HG03469 (cell line): ENCODE measurements around the gene EVC2.

ENCODE experiments used
- ATAC-seq: cut with Tn5 transposase; IDR thresholded peaks from one replicate; pipeline ENCODE4 v1.9.1; 2021; ENCODE audit warnings: mild to moderate bottlenecking, moderate library complexity, moderate number of reproducible peaks; ENCODE audit not compliant: unreplicated experiment

The EVC2 gene

DNA sequence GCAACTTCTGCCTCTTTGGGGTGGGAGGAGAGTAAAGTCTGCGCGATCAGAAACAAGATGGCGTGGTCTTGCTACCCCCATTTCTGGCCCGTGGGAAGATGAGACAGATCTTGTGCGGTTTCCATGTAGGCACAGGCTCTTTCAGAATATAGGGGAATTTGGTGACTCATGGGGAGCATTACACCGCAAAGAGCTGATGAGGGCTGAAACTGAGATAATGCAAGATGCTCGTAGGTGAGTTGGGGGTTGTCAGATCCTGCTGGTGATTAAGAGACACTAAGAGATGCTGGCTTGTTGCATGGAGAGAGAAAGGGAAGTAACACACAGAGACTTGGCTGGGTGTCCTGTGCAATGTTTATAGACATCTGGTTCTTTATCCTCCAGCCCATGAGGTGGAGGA, 4.2 kb upstream of the EVC2 start:
- ATAC-seq = no peak

- no peak for ATAC-seq
Measured at GRCh38 chr4:5711479-5712184, 3.3 kb upstream of the EVC2 start.

- no peak for ATAC-seq
Measured at GRCh38 chr4:5710961-5711478, 2.7 kb upstream of the EVC2 start, which contains the start of gene EVC. TSS of gene EVC (plus strand) at chr4:5711201. CDS start at chr4:5711381, 180 bp downstream.

DNA sequence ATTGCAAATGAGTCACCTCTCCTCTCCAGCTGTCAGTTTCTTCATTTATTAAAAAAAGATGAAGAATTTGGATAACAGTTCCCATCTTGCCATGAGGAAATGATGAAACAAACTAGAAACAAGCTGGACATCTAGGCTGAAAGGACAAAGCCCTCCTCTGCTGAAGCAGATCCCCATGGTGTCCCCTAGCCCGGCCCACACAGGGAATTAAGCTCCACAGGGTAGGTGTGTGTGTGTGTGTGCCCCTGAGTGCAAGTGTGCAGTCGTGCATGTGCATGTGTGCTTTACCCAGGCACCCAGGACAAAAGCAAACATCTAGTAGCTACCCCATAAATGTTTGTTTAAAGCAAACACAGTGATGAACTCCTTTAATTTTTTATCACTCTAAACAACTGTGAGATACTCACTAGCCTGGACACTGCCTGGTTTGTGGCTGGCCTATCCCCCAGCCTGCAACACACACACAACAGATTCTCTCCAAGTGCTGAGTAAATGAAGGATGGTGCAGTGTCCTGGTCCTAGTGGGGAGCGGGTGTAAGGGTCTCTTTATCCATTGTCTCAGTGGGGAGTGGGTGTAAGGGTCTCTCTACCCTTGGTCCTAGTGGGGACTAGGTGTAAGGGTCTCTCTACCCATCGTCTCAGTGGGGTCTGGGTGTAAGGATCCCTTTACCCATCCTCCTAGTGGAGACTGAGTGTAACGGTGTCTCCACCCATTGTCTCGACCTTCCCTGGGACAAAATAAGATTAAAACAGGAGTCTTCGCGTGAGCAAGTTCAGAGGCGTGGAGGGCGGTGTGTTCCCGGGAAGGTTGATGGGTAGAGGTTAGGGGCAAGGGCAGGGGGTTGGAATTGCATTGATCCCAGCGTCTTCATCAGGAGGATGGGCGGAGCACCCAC, 2.0 kb upstream of the EVC2 start:
- ATAC-seq = no peak

GRCh38 chr4:5709207-5709575, 832 bp upstream of the EVC2 start:
- ATAC-seq = no peak

GRCh38 chr4:5707778-5708448, 446 bp downstream of the EVC2 start:
- ATAC-seq = no peak

GRCh38 chr4:5707366-5707765, 993 bp downstream of the EVC2 start:
- ATAC-seq = no peak

DNA sequence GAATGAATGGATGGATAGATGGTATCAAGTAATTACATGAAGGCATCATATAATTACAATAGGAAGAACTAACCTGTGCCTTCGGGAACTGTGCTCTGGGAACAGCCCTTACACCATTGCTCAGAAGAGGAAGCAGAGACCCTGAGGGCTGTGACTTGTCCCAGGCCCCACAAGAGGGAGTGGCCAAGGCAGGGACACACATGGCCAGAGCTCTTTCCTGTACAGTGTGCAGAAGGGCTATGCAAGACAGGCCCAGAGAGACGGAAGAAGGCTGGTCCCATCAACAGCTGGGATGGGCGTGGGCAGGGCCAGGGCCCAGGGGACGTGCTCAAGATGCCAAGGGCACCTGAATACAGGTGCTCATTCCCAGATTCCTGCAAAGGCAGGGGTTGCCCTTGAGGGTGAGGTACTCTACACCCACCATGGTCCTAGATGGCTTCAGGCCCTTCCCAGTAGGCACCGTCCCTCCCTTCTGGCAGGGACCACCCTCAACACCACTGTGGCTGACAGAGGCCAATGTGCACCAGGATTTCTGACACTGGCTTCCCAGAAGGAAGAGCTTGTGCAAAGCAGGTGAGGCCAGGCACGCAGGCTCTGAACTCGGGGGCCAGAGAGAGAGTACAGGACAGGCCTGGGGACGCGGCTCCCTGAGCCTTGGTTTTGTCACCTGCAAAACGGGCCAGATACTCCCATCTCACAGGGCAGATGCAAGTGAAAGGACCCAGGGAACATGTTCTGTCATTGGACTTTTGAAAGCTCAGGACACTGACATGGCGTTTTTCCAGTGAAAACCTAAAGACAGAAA, 1.7 kb downstream of the EVC2 start:
- no peak for ATAC-seq

DNA sequence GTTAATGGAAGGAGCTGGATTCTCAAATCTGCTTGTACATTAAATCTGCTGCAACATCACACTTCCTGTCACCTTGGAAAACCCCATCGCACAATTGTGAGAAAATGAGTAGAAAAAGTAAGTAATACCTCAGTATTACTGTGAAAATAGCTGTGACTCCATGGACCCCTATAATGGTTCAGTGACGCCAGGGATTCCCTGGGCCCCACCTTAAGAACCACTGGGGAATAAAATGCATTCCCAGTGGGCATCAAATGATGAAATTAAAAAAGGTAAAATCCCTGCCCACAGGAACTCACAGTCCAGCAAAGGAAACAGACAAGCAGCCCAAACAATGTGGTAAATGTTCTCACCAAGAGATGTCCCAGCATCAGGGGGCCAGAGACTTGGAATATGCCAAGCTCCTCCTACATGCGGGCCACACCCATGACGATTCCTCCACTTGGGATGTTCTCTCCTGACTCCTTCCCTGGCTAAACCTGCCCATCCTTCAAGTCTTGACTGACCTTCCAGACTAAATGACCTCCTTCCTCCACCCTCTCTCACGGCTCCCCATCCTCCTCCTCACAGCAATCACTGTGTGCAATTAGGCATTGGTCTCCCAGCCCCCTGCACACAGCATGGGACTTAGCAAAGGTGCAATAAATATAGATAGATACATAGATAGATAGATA, 2.6 kb downstream of the EVC2 start:
- ATAC-seq = no peak

DNA sequence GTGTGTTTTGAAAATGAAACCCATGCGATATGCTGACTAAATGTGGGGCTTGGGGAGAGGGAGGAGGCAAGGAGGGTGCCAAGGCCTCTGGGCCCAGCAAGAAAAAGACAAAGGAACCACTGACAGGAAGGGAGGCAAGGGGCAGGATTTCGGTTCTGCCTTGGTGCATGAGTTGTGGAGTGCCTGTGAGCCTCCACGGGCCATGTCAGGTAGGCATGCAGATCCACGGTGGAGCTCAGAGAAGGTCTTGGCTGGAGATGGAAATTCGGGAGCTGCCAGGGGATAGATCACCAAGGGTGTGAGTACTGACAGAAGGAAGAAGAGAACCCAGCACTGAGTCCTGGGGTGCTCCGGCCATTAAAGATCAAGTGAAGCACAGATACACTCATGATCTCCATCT, 4.1 kb downstream of the EVC2 start:
- no peak for ATAC-seq

GRCh38 chr4:5703831-5704230, 4.5 kb downstream of the EVC2 start:
- ATAC-seq = no peak

DNA sequence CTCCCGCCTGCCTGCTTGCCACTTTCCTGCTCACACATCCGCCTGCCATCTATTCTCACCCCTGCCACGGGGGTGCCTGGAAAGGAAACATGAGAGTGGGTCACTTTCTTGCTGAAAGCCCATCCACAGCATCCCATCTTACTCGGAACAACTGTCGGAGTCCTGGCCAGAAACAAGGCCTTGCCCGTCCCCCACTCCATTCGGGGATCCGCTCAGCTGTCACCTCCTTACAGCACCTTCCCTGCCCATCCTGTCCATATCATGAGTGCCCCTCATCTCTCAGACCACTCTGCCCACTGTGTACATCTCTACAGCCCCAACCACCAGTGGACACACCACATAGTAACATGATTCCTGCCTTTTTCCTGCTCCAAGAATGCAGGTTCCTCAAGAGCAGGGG, 6.4 kb downstream of the EVC2 start:
- no peak for ATAC-seq

GRCh38 chr4:5700459-5700858, 7.9 kb downstream of the EVC2 start:
- no peak for ATAC-seq

DNA sequence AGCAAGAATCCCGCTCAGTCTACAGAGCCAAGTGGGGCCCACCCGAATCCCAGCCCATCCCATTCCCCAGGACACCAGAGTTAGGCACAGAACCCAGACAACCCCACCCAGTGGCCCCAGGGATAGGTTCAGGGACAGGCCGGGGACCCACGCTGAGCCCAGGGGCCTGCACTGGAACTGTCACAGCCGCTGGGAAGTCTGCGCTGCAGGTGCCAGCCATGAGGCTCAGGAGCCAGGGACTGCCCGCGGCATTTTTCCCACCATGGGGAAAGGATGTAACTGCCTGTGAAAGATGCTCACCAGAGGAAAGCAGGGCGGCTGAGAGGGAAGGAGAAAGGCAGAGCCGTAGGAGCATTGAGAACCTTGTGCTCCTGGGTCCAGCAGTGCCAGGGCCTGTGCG, 12.0 kb downstream of the EVC2 start:
- ATAC-seq = no peak

- ATAC-seq = no peak
Measured at GRCh38 chr4:5693871-5694270, 14.5 kb downstream of the EVC2 start.

DNA sequence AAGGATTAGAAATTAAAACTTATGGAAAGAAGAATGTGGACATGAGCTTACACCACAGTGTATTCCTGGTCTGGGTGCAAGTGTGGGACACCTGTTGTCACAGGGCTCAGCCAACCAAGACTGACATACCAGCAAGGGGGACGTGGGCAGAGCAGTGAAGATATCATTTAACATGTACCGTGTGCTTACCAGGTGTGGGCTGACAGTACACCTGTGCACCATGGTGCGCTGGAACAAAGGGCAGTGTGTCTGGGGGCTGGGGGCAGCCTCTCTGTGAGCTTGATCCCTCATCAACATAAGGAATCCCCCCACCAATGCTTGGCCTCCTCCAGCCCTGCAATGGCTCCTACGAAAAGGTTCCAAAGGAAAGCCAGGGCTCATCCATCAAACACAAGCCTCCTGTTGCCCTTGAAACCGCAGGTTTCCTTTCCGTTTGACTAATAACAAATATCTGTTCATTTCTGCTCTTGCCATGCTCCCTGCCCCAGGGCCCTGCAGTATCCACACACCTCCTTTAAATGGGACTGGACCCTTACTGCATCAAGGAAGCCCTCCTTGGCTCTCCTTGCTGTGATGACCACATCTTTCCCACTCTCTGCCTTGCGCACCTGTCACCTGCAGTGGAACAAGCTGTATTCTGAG, 16.7 kb downstream of the EVC2 start:
- ATAC-seq = no peak

GRCh38 chr4:5689065-5689464, 19.3 kb downstream of the EVC2 start:
- no peak for ATAC-seq

GRCh38 chr4:5686338-5686737, 22.0 kb downstream of the EVC2 start:
- no peak for ATAC-seq

- ATAC-seq = no peak
Measured at GRCh38 chr4:5685296-5685695, 23.1 kb downstream of the EVC2 start.

DNA sequence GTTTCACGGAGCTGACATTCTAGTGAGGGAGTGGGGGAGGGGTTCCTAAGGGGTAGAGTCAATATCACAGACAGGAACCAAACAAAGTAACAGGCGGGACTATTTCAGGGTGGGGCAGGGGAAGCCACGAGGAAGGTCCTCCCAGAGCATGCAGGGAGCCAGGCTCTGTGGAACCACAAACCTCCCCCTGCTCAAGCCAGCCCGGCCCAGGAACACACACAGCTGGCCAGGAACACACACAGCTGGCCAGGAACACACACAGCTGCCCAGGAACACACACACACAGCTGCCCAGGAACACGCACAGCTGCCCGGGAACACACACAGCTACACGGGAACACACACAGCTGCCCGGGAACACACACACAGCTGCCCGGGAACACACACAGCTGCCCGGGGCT, 24.8 kb downstream of the EVC2 start:
- no peak for ATAC-seq
